PC-9 (cell line): ENCODE results near the gene DNAH12.
"Not testable (repeated sequence)": the region's sequence is repeated elsewhere in the genome, so short reads cannot be mapped to it uniquely, and the experiment has no call there.

Experiments used
- CTCF ChIP-seq: fragments of 200-600 bp; sonication (generic); conservative IDR thresholded peaks from 2 replicates; pipeline ENCODE4 v1.6.1; 2017; ENCODE audit warnings: mixed run types, antibody characterized with exemption, mild to moderate bottlenecking, moderate library complexity
- EZH2 ChIP-seq: fragments of 200-600 bp; sonication (generic); IDR thresholded peaks from 2 replicates; pipeline ENCODE4 v1.8.0; 2017; ENCODE audit warnings: antibody characterized with exemption, low read depth

GRCh38 chr3:57448489-57448888 lies 95.7 kb downstream of the DNAH12 start:
- not testable (repeated sequence) for TF ChIP-seq EZH2, CTCF
